Lower leg skin (tissue), 3 donors: ENCODE results near the gene RPL10.

Experiments
- POLR2A ChIP-seq, 2 donors: fragments of 450-650 bp; IDR thresholded peaks; one replicate each; pipeline ENCODE4 v1.6.1; 2016 to 2017; ENCODE audit warnings: antibody characterized with exemption in 2 of 2, mild to moderate bottlenecking in 1 of 2, moderate library complexity in 1 of 2
- TF ChIP-seq, protein P1 (sequence below), 3 donors: fragments of 450-650 bp; IDR thresholded peaks; one replicate each; pipeline ENCODE4 v1.5.1; 2016; ENCODE audit warnings: antibody characterized with exemption in 3 of 3, mild to moderate bottlenecking in 3 of 3, moderate library complexity in 2 of 3

DNA sequence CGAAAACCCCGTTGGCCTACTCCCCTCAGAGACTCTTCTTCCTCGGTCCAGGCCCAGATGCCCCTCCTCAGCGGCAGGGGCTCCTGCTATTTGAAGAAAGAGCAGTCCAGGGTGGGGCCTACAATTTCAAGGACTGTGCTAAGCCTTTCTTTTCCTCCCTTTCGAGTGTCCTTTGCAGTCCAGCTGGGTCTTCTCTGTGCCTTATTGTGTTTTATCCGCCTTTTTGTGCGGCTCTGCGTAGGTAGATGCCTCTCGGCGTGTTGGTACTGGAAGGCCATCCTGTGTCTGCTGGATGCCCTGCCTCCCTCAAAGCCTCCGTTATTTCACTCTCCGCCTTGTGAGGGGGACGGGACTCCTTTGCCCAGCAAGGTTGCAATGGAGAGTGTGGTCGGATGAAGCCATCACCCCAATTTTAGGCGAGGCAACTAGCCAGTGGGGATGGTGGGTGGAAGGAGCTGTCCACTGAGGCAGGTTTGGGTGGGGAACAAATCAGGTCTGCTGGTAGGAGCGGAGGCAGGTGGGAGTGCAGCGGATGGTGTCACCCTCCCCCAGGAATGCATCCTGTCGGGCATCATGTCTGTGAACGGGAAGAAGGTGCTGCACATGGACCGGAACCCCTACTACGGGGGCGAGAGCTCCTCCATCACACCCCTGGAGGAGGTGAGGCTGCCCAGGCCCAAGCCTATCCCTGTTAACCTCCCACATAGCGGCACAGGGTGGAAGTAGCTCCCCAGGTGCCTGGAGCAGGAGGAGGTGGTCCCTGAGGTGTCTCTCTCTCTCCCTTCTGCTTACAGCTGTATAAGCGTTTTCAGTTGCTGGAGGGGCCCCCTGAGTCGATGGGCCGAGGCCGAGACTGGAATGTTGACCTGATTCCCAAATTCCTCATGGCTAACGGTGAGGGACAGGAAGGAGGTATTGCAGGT lies 40.1 kb downstream of the RPL10 start:
- TF ChIP-seq, protein P1, sequence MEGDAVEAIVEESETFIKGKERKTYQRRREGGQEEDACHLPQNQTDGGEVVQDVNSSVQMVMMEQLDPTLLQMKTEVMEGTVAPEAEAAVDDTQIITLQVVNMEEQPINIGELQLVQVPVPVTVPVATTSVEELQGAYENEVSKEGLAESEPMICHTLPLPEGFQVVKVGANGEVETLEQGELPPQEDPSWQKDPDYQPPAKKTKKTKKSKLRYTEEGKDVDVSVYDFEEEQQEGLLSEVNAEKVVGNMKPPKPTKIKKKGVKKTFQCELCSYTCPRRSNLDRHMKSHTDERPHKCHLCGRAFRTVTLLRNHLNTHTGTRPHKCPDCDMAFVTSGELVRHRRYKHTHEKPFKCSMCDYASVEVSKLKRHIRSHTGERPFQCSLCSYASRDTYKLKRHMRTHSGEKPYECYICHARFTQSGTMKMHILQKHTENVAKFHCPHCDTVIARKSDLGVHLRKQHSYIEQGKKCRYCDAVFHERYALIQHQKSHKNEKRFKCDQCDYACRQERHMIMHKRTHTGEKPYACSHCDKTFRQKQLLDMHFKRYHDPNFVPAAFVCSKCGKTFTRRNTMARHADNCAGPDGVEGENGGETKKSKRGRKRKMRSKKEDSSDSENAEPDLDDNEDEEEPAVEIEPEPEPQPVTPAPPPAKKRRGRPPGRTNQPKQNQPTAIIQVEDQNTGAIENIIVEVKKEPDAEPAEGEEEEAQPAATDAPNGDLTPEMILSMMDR (IDR thresholded peaks at IDR 0.05) = no peak
- TF ChIP-seq POLR2A (IDR thresholded peaks at IDR 0.05) = no peak
